Mucosa of stomach (tissue), 1 donor: Measurements from ENCODE around the gene ASB14.

Source experiments
- H3K27me3 ChIP-seq: one replicate; pipeline ENCODE4 v1.7.0; 2013; ENCODE audit warnings: mild to moderate bottlenecking, low read length; ENCODE audit not compliant: control insufficient read depth, insufficient read depth
- H3K36me3 ChIP-seq: one replicate; pipeline ENCODE4 v1.7.0; 2013; ENCODE audit warnings: low read length; ENCODE audit not compliant: control insufficient read depth, insufficient read depth
- H3K4me1 ChIP-seq: one replicate; pipeline ENCODE4 v1.7.0; 2013; ENCODE audit warnings: mild to moderate bottlenecking, low read length; ENCODE audit not compliant: control insufficient read depth, insufficient read depth
- H3K4me3 ChIP-seq: one replicate; pipeline ENCODE4 v1.7.0; 2013; ENCODE audit warnings: low read length
- H3K9ac ChIP-seq: one replicate; pipeline ENCODE4 v1.7.0; 2013; ENCODE audit warnings: mild to moderate bottlenecking, low read length, moderate library complexity
- H3K9me3 ChIP-seq: one replicate; pipeline ENCODE4 v1.7.0; 2013; ENCODE audit warnings: mild to moderate bottlenecking, low read length, moderate library complexity; ENCODE audit not compliant: control insufficient read depth
- donor health status: Pancreatic carcinoma.

Gene ASB14

DNA sequence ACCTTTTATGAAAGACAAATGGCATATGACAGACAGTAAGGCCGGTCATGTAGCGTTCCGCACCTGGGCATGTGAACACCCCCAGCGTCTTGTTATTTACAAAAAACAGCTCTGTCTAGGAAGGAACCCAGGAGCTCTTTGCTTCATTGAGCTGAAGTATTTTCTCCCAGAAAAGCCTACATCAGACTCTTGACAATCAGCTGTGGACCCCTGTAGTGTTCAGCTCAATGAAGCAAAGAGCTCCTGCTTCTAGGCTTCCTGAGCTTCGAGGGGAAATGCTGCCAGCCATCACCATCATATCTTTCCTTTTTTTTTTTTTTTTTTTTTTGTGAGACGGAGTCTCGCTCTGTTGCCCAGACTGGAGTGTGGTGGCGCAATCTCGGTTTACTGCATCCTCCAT lies 4.1 kb downstream of the ASB14 start:
- Histone ChIP-seq H3K36me3 (no peaks in the 10 kb centered on the region), H3K4me1 (no peaks in the 10 kb centered on the region), H3K9ac (no peak overlapping the region), H3K9me3 (no peaks in the 10 kb centered on the region), H3K4me3 (no peak overlapping the region), H3K27me3 (no peaks in the 10 kb centered on the region)

DNA sequence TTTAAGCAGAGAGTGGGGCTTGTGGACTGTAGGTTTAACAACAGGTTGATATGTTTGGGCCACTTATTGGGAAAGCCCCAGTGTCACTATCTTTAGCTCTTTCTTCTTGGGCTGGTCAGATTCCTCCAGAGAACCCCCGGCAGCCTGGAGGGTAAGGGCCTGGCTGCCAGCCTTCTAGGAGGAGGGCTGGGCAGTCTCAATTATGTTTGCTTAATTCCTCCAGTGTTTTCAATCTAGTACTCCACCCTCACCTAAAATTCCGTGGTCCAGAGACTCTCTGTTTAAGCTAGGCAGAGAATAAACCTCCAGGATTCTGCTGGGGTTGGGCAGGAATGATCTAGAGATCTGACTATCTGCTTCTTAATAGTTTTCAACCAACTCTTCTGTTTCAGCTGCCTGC lies 5.3 kb downstream of the ASB14 start:
- Histone ChIP-seq H3K27me3 (no peaks in the 10 kb centered on the region), H3K9me3 (no peaks in the 10 kb centered on the region), H3K36me3 (no peaks in the 10 kb centered on the region), H3K9ac (no peak overlapping the region), H3K4me1 (no peaks in the 10 kb centered on the region), H3K4me3 (no peak overlapping the region)

DNA sequence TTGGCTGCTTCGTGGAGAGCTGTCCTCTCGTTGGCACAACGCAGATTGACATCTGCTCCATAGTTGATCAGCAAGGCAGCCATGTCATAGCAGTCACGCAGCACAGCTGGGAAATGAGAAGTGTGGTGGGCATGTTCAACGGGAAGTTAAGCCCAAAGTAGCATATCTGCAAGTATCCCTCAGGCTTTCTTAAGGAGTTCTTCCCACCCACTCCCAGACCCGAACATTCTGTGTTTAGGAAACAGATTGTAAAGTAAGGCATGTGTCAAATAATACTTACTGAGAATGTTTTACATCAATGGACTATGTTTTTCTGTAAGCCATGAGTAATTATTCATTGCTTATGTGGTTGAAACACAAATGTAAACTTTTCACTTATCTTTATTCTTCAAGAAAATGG lies 9.2 kb downstream of the ASB14 start:
- Histone ChIP-seq H3K27me3 (no peaks in the 10 kb centered on the region), H3K36me3 (no peaks in the 10 kb centered on the region), H3K9ac (no peak overlapping the region), H3K4me1 (no peaks in the 10 kb centered on the region), H3K9me3 (no peaks in the 10 kb centered on the region), H3K4me3 (no peak overlapping the region)

DNA sequence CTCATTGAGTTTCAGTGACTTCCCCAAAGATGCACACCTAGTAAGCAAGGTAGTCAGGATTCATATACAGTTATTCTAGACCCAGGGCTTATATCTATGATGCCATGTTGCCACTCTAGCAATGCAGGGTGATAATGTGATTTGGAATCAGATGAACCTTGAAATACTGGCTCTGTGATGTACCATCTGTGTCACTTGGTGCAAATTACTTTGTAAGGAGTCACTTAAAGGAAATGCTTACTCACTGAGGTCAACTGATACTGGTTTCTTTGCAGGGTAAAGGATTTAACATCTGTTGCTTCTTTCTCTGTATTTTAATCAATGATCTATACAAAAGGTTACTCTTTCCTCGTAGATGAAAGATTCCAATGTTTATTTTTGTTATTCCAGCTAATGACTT lies 10.8 kb downstream of the ASB14 start:
- Histone ChIP-seq H3K9me3 (no peaks in the 10 kb centered on the region), H3K36me3 (no peaks in the 10 kb centered on the region), H3K9ac (no peak overlapping the region), H3K4me1 (no peaks in the 10 kb centered on the region), H3K27me3 (no peaks in the 10 kb centered on the region), H3K4me3 (no peak overlapping the region)

DNA sequence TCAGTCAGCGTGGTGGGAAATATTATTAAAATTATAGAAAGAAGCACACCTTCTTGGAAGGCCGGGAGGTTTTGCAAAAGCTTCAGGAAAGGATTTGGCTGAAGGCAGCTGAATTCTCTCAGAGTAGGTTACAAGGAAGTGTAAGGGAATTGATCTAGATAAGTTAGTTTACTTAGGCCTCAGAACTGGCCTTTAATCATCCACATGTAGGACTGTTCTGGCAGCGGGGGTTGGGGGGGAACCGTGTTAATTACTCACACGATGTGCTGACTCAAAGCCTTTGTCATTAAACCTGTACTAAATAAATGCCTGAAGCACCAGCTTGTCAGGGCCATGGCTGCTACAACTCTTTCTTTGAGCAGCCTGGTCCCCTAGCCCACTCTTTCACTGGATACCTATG lies 12.8 kb downstream of the ASB14 start:
- Histone ChIP-seq H3K4me3 (no peak overlapping the region), H3K9me3 (no peaks in the 10 kb centered on the region), H3K36me3 (no peaks in the 10 kb centered on the region), H3K27me3 (no peaks in the 10 kb centered on the region), H3K9ac (no peak overlapping the region), H3K4me1 (no peaks in the 10 kb centered on the region)

DNA sequence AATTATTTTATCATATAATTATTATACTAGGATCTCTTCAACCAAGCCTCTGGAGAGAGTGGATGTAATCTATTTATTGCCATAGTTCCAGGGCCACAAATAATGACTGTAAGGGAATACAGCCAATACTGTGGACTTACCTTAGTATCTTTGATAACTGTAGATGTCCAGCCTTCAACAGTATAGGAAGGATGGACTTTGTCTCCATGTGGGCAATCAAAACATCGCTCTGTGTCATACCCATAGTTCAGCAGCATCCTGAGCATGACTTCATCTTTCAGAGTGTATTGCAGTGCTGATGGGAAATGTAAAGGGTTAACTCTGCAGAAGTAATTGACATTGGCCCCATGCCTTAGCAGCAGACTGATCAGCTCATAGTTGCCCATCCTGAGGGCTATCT lies 14.2 kb downstream of the ASB14 start:
- Histone ChIP-seq H3K27me3 (no peaks in the 10 kb centered on the region), H3K36me3 (no peaks in the 10 kb centered on the region), H3K4me3 (no peak overlapping the region), H3K4me1 (no peaks in the 10 kb centered on the region), H3K9me3 (no peaks in the 10 kb centered on the region), H3K9ac (no peak overlapping the region)

DNA sequence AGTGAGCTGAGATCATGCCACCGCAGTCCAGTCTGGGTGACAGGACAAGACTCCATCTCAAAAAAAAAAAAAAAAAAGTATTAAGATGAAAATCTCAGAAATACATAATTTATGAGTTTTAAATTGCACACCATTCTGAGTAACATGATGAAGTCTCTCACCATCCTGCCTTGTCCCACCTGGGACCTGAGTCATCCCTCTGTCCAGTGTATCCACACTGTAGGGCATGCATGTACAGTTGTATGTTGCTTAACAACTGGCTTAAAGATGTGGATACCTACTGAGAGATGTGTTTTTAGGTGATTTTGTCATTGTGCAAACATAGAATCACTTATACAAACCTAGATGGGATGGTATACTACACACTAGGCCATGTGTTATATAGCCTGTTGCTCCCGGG lies 17.1 kb downstream of the ASB14 start:
- Histone ChIP-seq H3K4me3 (no peak overlapping the region), H3K9me3 (no peaks in the 10 kb centered on the region), H3K9ac (no peak overlapping the region), H3K36me3 (no peaks in the 10 kb centered on the region), H3K4me1 (no peaks in the 10 kb centered on the region), H3K27me3 (no peaks in the 10 kb centered on the region)

DNA sequence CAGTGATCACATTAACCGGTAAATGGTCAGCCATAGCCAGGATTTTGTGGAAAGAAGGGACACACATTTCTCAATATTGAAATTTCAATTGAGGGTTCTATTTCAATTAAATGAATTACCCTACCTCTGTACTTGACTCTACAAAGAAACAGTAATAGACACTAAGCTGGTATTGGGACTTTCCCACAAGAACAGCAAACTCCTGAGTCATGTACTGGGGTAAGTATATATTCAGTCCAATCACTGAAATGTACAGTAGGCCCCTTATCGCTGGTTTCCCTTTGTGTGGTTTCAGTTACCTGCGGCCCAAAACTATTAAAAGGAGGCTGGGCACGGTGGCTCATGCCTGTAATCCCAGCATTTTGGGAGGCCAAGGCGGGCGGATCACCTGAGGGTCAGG lies 17.6 kb downstream of the ASB14 start:
- H3K9me3 ChIP-seq: no peaks in the 10 kb centered on the region
- no peaks in the 10 kb centered on the region for H3K27me3 ChIP-seq
- no peaks in the 10 kb centered on the region for H3K4me1 ChIP-seq
- H3K36me3 ChIP-seq: no peaks in the 10 kb centered on the region
- no peak overlapping the region for H3K9ac ChIP-seq
- H3K4me3 ChIP-seq: no peak overlapping the region

DNA sequence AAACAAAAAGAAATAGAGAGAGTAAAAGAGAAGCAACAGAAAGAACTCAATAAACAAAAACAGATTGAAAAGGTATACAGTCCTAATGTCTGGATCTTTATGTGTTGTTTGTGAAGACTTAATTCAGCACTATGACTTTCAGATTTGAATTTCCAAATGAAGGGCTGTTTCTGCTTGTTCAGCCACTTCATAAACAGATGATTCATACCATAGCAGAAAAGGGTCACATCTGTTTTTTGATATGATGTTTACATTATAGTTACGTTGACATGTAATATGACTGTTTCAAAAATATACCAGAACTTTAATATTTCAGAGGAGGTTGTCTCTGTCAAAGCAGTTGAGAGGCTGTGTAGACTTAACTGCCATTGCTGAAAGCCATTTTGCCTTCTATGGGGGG lies 24.1 kb downstream of the ASB14 start:
- H3K9me3 ChIP-seq: no peaks in the 10 kb centered on the region
- H3K36me3 ChIP-seq: peaks cover 6% of the 10 kb centered on the region
- H3K4me1 ChIP-seq: no peaks in the 10 kb centered on the region
- no peaks in the 10 kb centered on the region for H3K27me3 ChIP-seq
- H3K9ac ChIP-seq: no peak overlapping the region
- no peak overlapping the region for H3K4me3 ChIP-seq

DNA sequence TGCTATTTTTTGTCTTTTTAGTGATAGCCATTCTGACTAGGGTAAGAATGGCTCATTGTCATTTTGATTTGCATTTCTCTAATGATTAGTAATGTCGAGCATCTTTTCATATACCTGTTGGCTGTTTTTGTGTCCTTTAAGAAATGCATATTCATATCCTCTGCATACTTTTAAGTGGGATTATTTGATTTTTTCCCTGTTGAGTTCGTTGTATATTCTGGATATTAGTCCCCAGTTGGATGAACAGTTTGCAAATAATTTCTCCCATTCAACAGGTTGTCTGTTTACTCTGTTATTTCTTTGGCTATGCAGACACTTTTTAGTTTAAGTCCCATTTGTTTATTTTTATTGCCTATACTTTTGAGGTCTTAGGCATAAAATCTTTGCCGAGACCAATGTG lies 30.6 kb downstream of the ASB14 start:
- no peaks in the 10 kb centered on the region for H3K9me3 ChIP-seq
- H3K4me1 ChIP-seq: no peaks in the 10 kb centered on the region
- H3K36me3 ChIP-seq: peaks cover 6% of the 10 kb centered on the region
- H3K27me3 ChIP-seq: no peaks in the 10 kb centered on the region
- no peak overlapping the region for H3K4me3 ChIP-seq
- no peak overlapping the region for H3K9ac ChIP-seq

DNA sequence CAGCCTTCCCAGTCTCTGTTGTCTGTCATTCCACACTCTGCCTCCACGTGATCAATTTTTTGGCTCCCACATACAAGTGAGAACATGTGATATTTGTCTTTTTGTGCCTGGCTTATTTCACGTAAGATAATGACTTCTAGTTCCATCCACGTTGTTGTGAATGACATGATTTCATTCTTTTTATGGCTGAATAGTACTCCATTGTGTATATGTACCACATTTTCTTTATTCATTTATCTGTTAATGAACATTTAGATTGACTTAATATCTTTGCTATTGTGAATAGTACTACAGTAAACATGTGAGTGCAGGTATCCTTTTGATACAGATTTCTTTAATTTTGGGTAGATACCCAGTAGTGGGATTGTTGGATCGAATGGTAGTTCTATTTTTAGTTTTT lies 31.4 kb downstream of the ASB14 start:
- no peaks in the 10 kb centered on the region for H3K4me1 ChIP-seq
- H3K9me3 ChIP-seq: no peaks in the 10 kb centered on the region
- H3K36me3 ChIP-seq: peaks cover 6% of the 10 kb centered on the region

DNA sequence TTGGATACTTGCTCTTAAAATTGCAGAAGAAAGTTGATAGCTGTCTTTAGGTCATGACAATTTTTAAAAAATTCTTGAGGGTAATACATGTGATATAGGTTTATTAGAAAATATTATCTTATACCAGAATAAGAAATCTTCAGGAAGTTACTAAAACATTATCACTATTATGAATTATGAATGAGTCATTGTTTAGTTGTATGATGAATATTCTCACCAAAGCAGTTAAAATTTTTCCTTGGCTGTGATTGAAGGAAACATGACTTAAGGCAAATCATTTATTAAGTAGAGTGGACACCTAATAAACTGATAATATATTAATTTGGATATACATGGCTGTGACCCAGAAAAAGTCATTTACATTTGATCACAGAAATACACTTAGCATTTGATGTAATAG lies 34.8 kb downstream of the ASB14 start:
- Histone ChIP-seq H3K27me3 (no peaks in the 10 kb centered on the region), H3K9me3 (no peaks in the 10 kb centered on the region), H3K9ac (no peak overlapping the region), H3K4me3 (no peak overlapping the region), H3K36me3 (peaks cover 6% of the 10 kb centered on the region), H3K4me1 (no peaks in the 10 kb centered on the region)

More for the DNA sequence above, 31.4 kb downstream of the ASB14 start:
- no peak overlapping the region for H3K4me3 ChIP-seq
- H3K9ac ChIP-seq: no peak overlapping the region
- no peaks in the 10 kb centered on the region for H3K27me3 ChIP-seq

DNA sequence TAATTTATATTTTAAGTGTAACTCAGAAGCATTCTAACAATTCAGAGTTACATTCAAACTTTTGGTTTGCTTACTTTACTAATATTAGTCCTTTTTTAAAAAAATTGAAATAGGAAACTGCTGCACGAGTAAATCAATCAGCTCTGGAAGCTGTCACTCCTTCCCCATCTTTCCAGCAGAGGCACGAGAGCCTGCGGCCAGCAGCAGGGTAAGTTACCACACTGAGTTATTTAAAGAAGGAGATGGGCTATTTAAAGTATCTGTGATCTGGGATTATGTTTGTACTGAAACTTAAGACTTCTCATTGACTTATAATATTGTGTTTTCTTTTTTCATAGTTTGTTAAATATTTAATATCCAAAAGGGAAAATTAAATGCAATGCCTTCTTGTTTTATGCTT lies 35.6 kb downstream of the ASB14 start:
- Histone ChIP-seq H3K4me1 (no peaks in the 10 kb centered on the region), H3K27me3 (no peaks in the 10 kb centered on the region), H3K36me3 (peaks cover 6% of the 10 kb centered on the region), H3K9me3 (no peaks in the 10 kb centered on the region), H3K4me3 (no peak overlapping the region), H3K9ac (no peak overlapping the region)
